HepG2 (cell line): ENCODE data around the gene DISP2. TPM values are rescaled to one million over a fixed set of nuclear protein-coding genes. Genes with fewer than 3 reads are reported as not detected.

Source experiments
- ATF5 ChIP-seq: sonication (generic); formaldehyde crosslinking; IDR thresholded peaks from 2 replicates; pipeline ENCODE4 v1.4.0; 2020; ENCODE audit warnings: mild to moderate bottlenecking, low read depth, missing genetic modification reagents
- CAMTA2 ChIP-seq: sonication (generic); formaldehyde crosslinking; IDR thresholded peaks from 2 replicates; pipeline ENCODE4 v1.4.0; 2020; ENCODE audit warnings: mild to moderate bottlenecking, missing genetic modification reagents, borderline replicate concordance
- CCAR2 ChIP-seq: fragments of 200-400 bp; formaldehyde crosslinking; optimal IDR thresholded peaks from 2 replicates; pipeline ENCODE3; 2018; ENCODE audit warnings: low read depth, mild to moderate bottlenecking, low read length, moderate library complexity
- CEBPB ChIP-seq: IDR thresholded peaks from 2 replicates; pipeline ENCODE4 v1.6.1; 2011; ENCODE audit warnings: low read depth, low read length, improper control_type of control experiment, borderline replicate concordance
- HMGXB3 ChIP-seq: sonication (generic); formaldehyde crosslinking; IDR thresholded peaks from 2 replicates; pipeline ENCODE4 v1.4.0; 2020; ENCODE audit warnings: missing genetic modification reagents, borderline replicate concordance
- MED8 ChIP-seq: sonication (generic); formaldehyde crosslinking; IDR thresholded peaks from 2 replicates; pipeline ENCODE4 v1.8.1; 2023; ENCODE audit warnings: mild to moderate bottlenecking, missing genetic modification reagents; ENCODE audit not compliant: insufficient replicate concordance
- MEF2D ChIP-seq: sonication (generic); formaldehyde crosslinking; IDR thresholded peaks from 2 replicates; pipeline ENCODE4 v1.5.1; 2020; ENCODE audit warnings: mild to moderate bottlenecking, missing genetic modification reagents
- SAFB2 ChIP-seq: sonication (generic); formaldehyde crosslinking; IDR thresholded peaks from 2 replicates; pipeline ENCODE4 v1.5.1; 2020; ENCODE audit warnings: missing genetic modification reagents, low read depth, mild to moderate bottlenecking, borderline replicate concordance
- TEAD3 ChIP-seq: optimal IDR thresholded peaks from 2 replicates; pipeline ENCODE3; 2016; ENCODE audit warnings: borderline replicate concordance
- ZHX2 ChIP-seq, 2 experiments: sonication (generic) in 1 of 2; formaldehyde crosslinking in 1 of 2; IDR thresholded peaks; 2 replicates each; pipeline versions ENCODE4 v1.6.1 to v1.9.0; 2014 to 2022; ENCODE audit warnings: antibody characterized with exemption in 1 of 2, borderline replicate concordance in 1 of 2, inconsistent platforms in 1 of 2, low read depth in 1 of 2, missing genetic modification reagents in 1 of 2
- ZKSCAN1 ChIP-seq: fragments of 150-350 bp; IDR thresholded peaks from 2 replicates; pipeline ENCODE4 v1.6.1; 2014; ENCODE audit warnings: low read length
- ZNF430 ChIP-seq: sonication (generic); formaldehyde crosslinking; IDR thresholded peaks from 2 replicates; pipeline ENCODE4 v1.9.0; 2021; ENCODE audit warnings: mild to moderate bottlenecking, missing genetic modification reagents
- ZNF431 ChIP-seq: sonication (generic); formaldehyde crosslinking; IDR thresholded peaks from 2 replicates; pipeline ENCODE4 v1.9.0; 2022; ENCODE audit warnings: missing genetic modification reagents, low read depth, mild to moderate bottlenecking, borderline replicate concordance
- ZNF704 ChIP-seq: sonication (generic); formaldehyde crosslinking; IDR thresholded peaks from 2 replicates; pipeline ENCODE4 v1.8.1; 2023; ENCODE audit warnings: mild to moderate bottlenecking, inconsistent platforms, moderate library complexity, missing genetic modification reagents, borderline replicate concordance
- ZNF766 ChIP-seq: sonication (generic); formaldehyde crosslinking; IDR thresholded peaks from 2 replicates; pipeline ENCODE4 v1.5.0; 2020; ENCODE audit warnings: missing genetic modification reagents, borderline replicate concordance
- ZZZ3 ChIP-seq: sonication (generic); formaldehyde crosslinking; IDR thresholded peaks from 2 replicates; pipeline ENCODE4 v1.4.0; 2020; ENCODE audit warnings: missing genetic modification reagents, mild to moderate bottlenecking, borderline replicate concordance
- polyA plus RNA-seq, 8 experiments: library from polyadenylated mRNA; depleted of rRNA in 3 of 8; stranded (reverse) in 7 of 8; unstranded in 1 of 8; fragments of >200 nt; fragmentation: Illumina TruSeq in 4 of 8; extraction: Trizol in 4 of 8; gene quantifications; 2 replicates each; pipeline versions ENCODE4 v1.2.1 to v1.2.3, GENCODE V29; 2011 to 2016; ENCODE audit warnings: low read depth in 4 of 8, missing spikeins in 1 of 8, mixed read lengths in 1 of 8; ENCODE audit not compliant: insufficient read depth in 1 of 8
- total RNA-seq, 5 experiments: library from RNA; depleted of rRNA; stranded (reverse); fragments of >200 nt; fragmentation: Illumina TruSeq; extraction: Trizol; gene quantifications; 2 replicates each; pipeline ENCODE4 v1.2.3, GENCODE V29; 2016; ENCODE audit warnings: low read depth in 1 of 5

DISP2 gene
- total and polyA plus RNA-seq, 2 of the 13 experiments (the other 11 are each of a cell fraction or from before 2014, with no cell fraction given), result 0.09 to 0.32 TPM

GRCh38 chr15:40412095-40412759 is 54.2 kb downstream of the DISP2 start (continued):
- no peak for TF ChIP-seq CCAR2
- no peak for TF ChIP-seq CAMTA2
- TF ChIP-seq HMGXB3 (CRISPR knock-in tag), result no peak
- no peak for TF ChIP-seq ZNF430 (CRISPR knock-in tag)
- peak; percentile 38 for TF ChIP-seq TEAD3 (CRISPR knock-in tag)
- TF ChIP-seq ATF5 (CRISPR knock-in tag), result no peak
- no peak for TF ChIP-seq ZKSCAN1
- no peak for TF ChIP-seq ZZZ3 (CRISPR knock-in tag)
- no peak for TF ChIP-seq ZHX2 (IDR thresholded peaks at IDR 0.05; ENCODE audit: low read depth)
- no peak for TF ChIP-seq ZHX2 (CRISPR knock-in tag; IDR thresholded peaks at IDR 0.05; ENCODE audit: borderline replicate concordance)
- no peak for TF ChIP-seq SAFB2 (CRISPR knock-in tag)
- TF ChIP-seq ZNF766 (CRISPR knock-in tag), result no peak
- TF ChIP-seq ZNF431 (CRISPR knock-in tag), result no peak
- no peak for TF ChIP-seq MEF2D (CRISPR knock-in tag)
- TF ChIP-seq ZNF704 (CRISPR knock-in tag), result no peak
- peak; percentile 92 for TF ChIP-seq CEBPB
- TF ChIP-seq MED8 (CRISPR knock-in tag), result no peak
